IMR-90 (cell line): ENCODE data around the gene EBF3. TPM values are rescaled to one million over a fixed set of nuclear protein-coding genes. Genes with fewer than 3 reads are reported as not detected.

ENCODE experiments used
- ATAC-seq: fragments of 200-7000 bp; cut with Tn5 transposase; 2 replicates; pipeline ENCODE4 v1.9.1; 2020; ENCODE audit warnings: low read depth, mild to moderate bottlenecking, moderate library complexity
- BruUV-seq: library from RNA; stranded (reverse); fragments of 400-500 nt; replicated peaks from 2 replicates; lab custom pipeline; 2021; lab: Mats Ljungman, UMichigan
- CTCF ChIA-PET: fragments of 300-600 bp; formaldehyde crosslinking; extraction: SDS; loops from one replicate; lab custom pipeline; 2021; ENCODE audit warnings: antibody characterized with exemption; lab: Yijun Ruan, JAX
- POLR2A ChIA-PET: fragments of 300-600 bp; sonication (Branson Sonifier 250); formaldehyde crosslinking; loops from one replicate; lab custom pipeline; 2022; ENCODE audit warnings: antibody characterized with exemption; ENCODE audit not compliant: unreplicated experiment; lab: Charles Lee
- DNase-seq: peaks from one replicate; pipeline ENCODE4 v3.0.0; 2013
- H2AFZ ChIP-seq: replicated peaks from 2 replicates; pipeline ENCODE3; 2013; ENCODE audit warnings: low read length, mild to moderate bottlenecking; ENCODE audit not compliant: poor library complexity
- H2AK5ac ChIP-seq: 2 replicates; pipeline ENCODE4 v1.6.1; 2013; ENCODE audit warnings: low read depth, low read length, inconsistent platforms
- H2AK9ac ChIP-seq: replicated peaks from 2 replicates; pipeline ENCODE3; 2013; ENCODE audit warnings: mild to moderate bottlenecking, low read depth, low read length, moderate library complexity; ENCODE audit not compliant: poor library complexity
- H2BK120ac ChIP-seq: 2 replicates; pipeline ENCODE4 v1.6.1; 2013; ENCODE audit warnings: low read depth, low read length, inconsistent platforms
- H2BK15ac ChIP-seq: 3 replicates; pipeline ENCODE4 v1.6.1; 2013; ENCODE audit warnings: low read depth, low read length, inconsistent platforms
- H2BK20ac ChIP-seq: 2 replicates; pipeline ENCODE4 v1.6.1; 2013; ENCODE audit warnings: low read depth, mild to moderate bottlenecking, inconsistent platforms, low read length, moderate library complexity
- H2BK5ac ChIP-seq: 2 replicates; pipeline ENCODE4 v1.6.1; 2013; ENCODE audit warnings: mild to moderate bottlenecking, low read depth, low read length, inconsistent platforms; ENCODE audit not compliant: poor library complexity, severe bottlenecking
- H3K14ac ChIP-seq: replicated peaks from 2 replicates; pipeline ENCODE4 v1.6.1; 2013; ENCODE audit warnings: low read depth, low read length, inconsistent platforms
- H3K18ac ChIP-seq: 2 replicates; pipeline ENCODE4 v1.6.1; 2013; ENCODE audit warnings: low read depth, low read length, control low read depth
- H3K23ac ChIP-seq: 2 replicates; pipeline ENCODE4 v1.6.1; 2013; ENCODE audit warnings: low read depth, low read length, inconsistent platforms
- H3K27ac ChIP-seq: 2 replicates; pipeline ENCODE4 v1.5.1; 2013; ENCODE audit warnings: mild to moderate bottlenecking, control low read depth, low read length; ENCODE audit not compliant: insufficient read depth
- H3K27me3 ChIP-seq: 2 replicates; pipeline ENCODE4 v1.6.1; 2013; ENCODE audit warnings: low read length; ENCODE audit not compliant: control insufficient read depth, insufficient read depth
- H3K36me3 ChIP-seq: 2 replicates; pipeline ENCODE4 v1.6.1; 2013; ENCODE audit warnings: low read length, mixed read lengths; ENCODE audit not compliant: control insufficient read depth, insufficient read depth
- H3K4ac ChIP-seq: 2 replicates; pipeline ENCODE4 v1.6.1; 2013; ENCODE audit warnings: low read depth, low read length, inconsistent platforms
- H3K4me1 ChIP-seq: 2 replicates; pipeline ENCODE4 v1.6.1; 2013; ENCODE audit warnings: low read length, mixed read lengths; ENCODE audit not compliant: control insufficient read depth, insufficient read depth
- H3K4me2 ChIP-seq: 2 replicates; pipeline ENCODE4 v1.6.1; 2013; ENCODE audit warnings: low read depth, mild to moderate bottlenecking, control low read depth, low read length, moderate library complexity
- H3K4me3 ChIP-seq: 2 replicates; pipeline ENCODE4 v1.5.1; 2013; ENCODE audit warnings: low read depth, mild to moderate bottlenecking, control low read depth, low read length, moderate library complexity; ENCODE audit not compliant: insufficient read depth
- H3K56ac ChIP-seq: 2 replicates; pipeline ENCODE4 v1.6.1; 2013; ENCODE audit warnings: low read length, inconsistent platforms; ENCODE audit not compliant: insufficient read depth; ENCODE audit errors: extremely low read depth
- H3K79me1 ChIP-seq, 2 experiments: 2 replicates each; pipeline ENCODE4 v1.6.1; 2013; ENCODE audit warnings: low read length in 2 of 2, inconsistent platforms in 1 of 2, low read depth in 1 of 2
- H3K9ac ChIP-seq: 2 replicates; pipeline ENCODE4 v1.6.1; 2013; ENCODE audit warnings: low read depth, low read length, control low read depth
- H3K9me1 ChIP-seq: 2 replicates; pipeline ENCODE4 v1.6.1; 2013; ENCODE audit warnings: low read length, inconsistent platforms; ENCODE audit not compliant: insufficient read depth
- H3K9me3 ChIP-seq: 2 replicates; pipeline ENCODE4 v1.6.1; 2013; ENCODE audit warnings: low read length; ENCODE audit not compliant: control insufficient read depth, insufficient read depth
- H4K20me1 ChIP-seq: 2 replicates; pipeline ENCODE4 v1.6.1; 2013; ENCODE audit warnings: low read length, inconsistent platforms; ENCODE audit not compliant: insufficient read depth
- H4K5ac ChIP-seq: 2 replicates; pipeline ENCODE4 v1.6.1; 2013; ENCODE audit warnings: mild to moderate bottlenecking, low read depth, low read length, control low read depth
- H4K8ac ChIP-seq, 2 experiments: 2 replicates each; pipeline ENCODE4 v1.6.1; 2013; ENCODE audit warnings: low read depth in 2 of 2, low read length in 2 of 2, control low read depth in 1 of 2, inconsistent platforms in 1 of 2
- H4K91ac ChIP-seq: 2 replicates; pipeline ENCODE4 v1.6.1; 2013; ENCODE audit warnings: low read depth, low read length, inconsistent platforms; ENCODE audit not compliant: insufficient read depth
- BHLHE40 ChIP-seq: fragments of 150-350 bp; IDR thresholded peaks from 2 replicates; pipeline ENCODE4 v1.6.1; 2016; ENCODE audit warnings: mild to moderate bottlenecking, low read depth, low read length
- CHD1 ChIP-seq: IDR thresholded peaks from 2 replicates; pipeline ENCODE4 v1.6.1; 2012; ENCODE audit warnings: low read depth, low read length, improper control_type of control experiment
- RFX5 ChIP-seq: IDR thresholded peaks from 2 replicates; pipeline ENCODE4 v1.8.0; 2012; ENCODE audit warnings: low read depth, mild to moderate bottlenecking, low read length, moderate library complexity
- SMC3 ChIP-seq: fragments of 150-350 bp; IDR thresholded peaks from 2 replicates; pipeline ENCODE4 v1.6.1; 2016; ENCODE audit warnings: low read depth, mild to moderate bottlenecking, antibody characterized with exemption, low read length, moderate library complexity
- USF2 ChIP-seq: fragments of 150-350 bp; IDR thresholded peaks from 2 replicates; pipeline ENCODE4 v1.6.1; 2017; ENCODE audit warnings: mild to moderate bottlenecking, antibody characterized with exemption, low read length, low read depth
- WGBS, 2 experiments: methylation state at CpG; one replicate each; pipeline versions ENCODE4 v1.1.5 to v1.1.7; 2013; ENCODE audit warnings: missing lambda C conversion rate in 2 of 2; ENCODE audit not compliant: insufficient read length in 1 of 2; ENCODE audit errors: extremely low coverage in 2 of 2; 5-methylcytosine and 5-hydroxymethylcytosine counted together
- dilution Hi-C: fragments of 300-500 bp; cut with HindIII; formaldehyde crosslinking; loops from one replicate; pipeline ENCODE4 v1.14.3; 2018; ENCODE audit warnings: low sequenced_read_pairs; ENCODE audit not compliant: unreplicated experiment
- in situ Hi-C: fragments of 300-500 bp; cut with MboI; formaldehyde crosslinking; loops from 3 replicates; pipeline ENCODE4 v1.14.3; 2019; ENCODE audit warnings: low sequenced_read_pairs, inconsistent platforms, mixed read lengths
- intact Hi-C: fragments of 100-400 bp; cut with micrococcal nuclease; formaldehyde crosslinking; loops from 2 replicates; pipeline ENCODE4 v1.10.0; 2022
- polyA plus RNA-seq, 3 experiments: library from polyadenylated mRNA; depleted of rRNA; stranded (reverse); fragments of >200 nt; gene quantifications; 2 replicates each; pipeline ENCODE4 v1.2.3, GENCODE V29; 2012; ENCODE audit warnings: low replicate concordance in 1 of 3
- total RNA-seq: library from RNA; depleted of rRNA; stranded (reverse); fragments of >200 nt; gene quantifications from 2 replicates; pipeline ENCODE4 v1.2.3, GENCODE V29; 2012

Gene EBF3
- total and polyA plus RNA-seq, 2 of the 4 experiments (the other 2 are of a cell fraction): 0.36 to 0.70 TPM

- CTCF ChIA-PET: no interaction called here
- in situ Hi-C loops: no loop called here
These were observed 100.8 kb downstream of the EBF3 start for GRCh38 chr10:129863201-129863663.

More at GRCh38 chr10:129863201-129863663, 100.8 kb downstream of the EBF3 start:
- Histone ChIP-seq H2BK20ac (no peak overlapping the region), H3K4me1 (no peaks in the 10 kb centered on the region), H2AFZ (peak overlapping the region; percentile 38), H3K27ac (no peak overlapping the region), H3K79me1 (no peaks in the 10 kb centered on the region), H2BK120ac (no peak overlapping the region), H2BK15ac (no peak overlapping the region), H4K8ac (no peak overlapping the region), H3K14ac (no peak overlapping the region), H3K27me3 (no peaks in the 10 kb centered on the region), H3K4me3 (no peak overlapping the region), H3K9ac (no peak overlapping the region), H3K9me1 (no peaks in the 10 kb centered on the region), H3K18ac (no peak overlapping the region), H3K56ac (no peak overlapping the region), H2AK9ac (no peak overlapping the region), H3K23ac (no peak overlapping the region), H3K4me2 (no peak overlapping the region), H3K36me3 (peaks cover 3% of the 10 kb centered on the region; the same call in 1 of the 2 replicates), H2BK5ac (no peak overlapping the region), H3K9me3 (peaks cover 27% of the 10 kb centered on the region), H2AK5ac (no peak overlapping the region), H3K4ac (no peak overlapping the region), H4K20me1 (no peaks in the 10 kb centered on the region), H4K5ac (no peak overlapping the region), H4K91ac (no peak overlapping the region)
- ATAC-seq (no peak), DNase-seq (no peak)
- 40% methylated on average over 3 of the region's 15 CpGs; no CpG with 5 or more reads in 1 of the 2 experiments for WGBS, 2 experiments
- intact Hi-C loops (no loop called here), dilution Hi-C loops (no loop called here)
- BruUV-seq: no TSS peak
- TF ChIP-seq BHLHE40 (no peak), RFX5 (no peak), SMC3 (no peak), CHD1 (no peak), USF2 (no peak)
- POLR2A ChIA-PET: no interaction called here
